Activated T-helper 1 cell treated with Interleukin-2 at 50 U/mL for 16 hours (primary cell): ENCODE data around the gene SLC25A28.
"Not testable (repeated sequence)": the region's sequence is repeated elsewhere in the genome, so short reads cannot be mapped to it uniquely, and the experiment has no call there.

Source experiments
- DNase-seq: peaks from one replicate; pipeline ENCODE4 v3.0.0-alpha.2; 2020; ENCODE audit warnings: low read depth

Gene SLC25A28

DNA sequence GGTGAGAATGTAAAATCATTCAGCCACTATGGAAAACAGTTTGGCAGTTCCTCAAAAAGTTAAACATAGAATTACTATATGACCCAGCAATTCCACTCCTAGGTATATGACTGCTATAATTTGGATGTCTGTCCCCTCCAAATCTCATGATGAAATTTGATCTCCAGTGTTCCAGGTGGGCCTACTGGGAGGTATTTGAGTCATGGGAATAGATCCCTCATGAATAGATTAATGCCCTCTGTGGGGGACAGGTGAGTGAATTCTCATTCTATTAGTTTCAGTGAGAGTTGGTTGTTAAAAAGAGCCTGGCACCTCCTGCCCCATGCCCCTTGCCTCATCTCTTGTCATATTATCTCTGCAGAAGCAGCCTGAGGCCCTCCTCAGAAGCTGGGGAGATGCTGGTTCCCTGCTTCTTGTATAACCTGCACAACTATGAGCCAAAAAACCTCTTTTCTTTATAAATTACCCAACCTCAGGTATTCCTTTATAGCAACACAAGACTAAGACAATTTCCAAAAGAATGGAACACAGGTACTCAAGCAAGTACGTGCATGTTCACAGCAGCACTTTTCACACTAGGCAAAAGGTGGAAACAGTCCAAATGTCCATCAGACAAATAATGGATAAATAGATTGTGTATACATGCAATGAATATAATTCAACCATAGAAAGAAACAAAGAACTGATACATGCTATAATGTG lies 8.8 kb upstream of the SLC25A28 start:
- DNase-seq = no peak

DNA sequence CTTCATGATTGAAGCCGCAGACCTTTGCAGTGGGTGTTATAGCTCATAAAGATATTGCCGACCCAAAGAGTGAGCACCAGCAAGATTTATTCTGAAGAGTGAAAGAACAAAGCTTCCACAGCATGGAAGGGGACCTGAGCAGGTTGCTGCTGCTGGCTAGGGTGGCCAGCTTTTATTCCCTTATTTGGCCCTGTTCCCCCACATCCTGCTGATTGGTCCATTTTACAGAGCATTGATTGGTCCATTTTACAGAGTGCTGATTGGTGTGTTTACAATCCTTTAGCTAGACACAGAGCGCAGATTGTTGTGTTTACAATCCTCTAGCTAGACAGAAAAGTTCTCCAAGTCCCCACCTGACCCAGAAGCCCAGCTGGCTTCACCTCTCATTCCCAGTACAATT lies 4.9 kb upstream of the SLC25A28 start:
- not testable (repeated sequence) for DNase-seq

DNA sequence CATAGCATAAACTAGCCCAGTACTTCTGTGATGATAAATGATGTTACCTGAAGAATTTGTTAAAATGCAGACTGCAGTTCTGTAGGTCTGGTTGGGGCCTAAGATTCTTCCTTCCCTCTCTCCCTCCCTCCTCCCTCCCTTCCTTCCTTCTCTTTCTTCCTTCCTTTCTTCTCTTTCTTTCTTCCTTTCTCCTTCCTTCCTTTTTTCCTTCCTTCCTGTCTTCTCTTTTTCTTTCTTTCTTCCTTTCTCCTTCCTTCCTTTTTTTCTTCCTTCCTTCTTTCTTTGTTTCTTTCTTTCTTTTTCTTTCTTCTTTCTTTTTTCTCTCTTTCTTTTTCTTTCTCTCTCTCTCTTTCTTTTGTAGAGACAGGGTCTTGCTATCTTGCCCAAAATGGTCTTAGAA lies 3.7 kb upstream of the SLC25A28 start:
- no peak for DNase-seq

DNA sequence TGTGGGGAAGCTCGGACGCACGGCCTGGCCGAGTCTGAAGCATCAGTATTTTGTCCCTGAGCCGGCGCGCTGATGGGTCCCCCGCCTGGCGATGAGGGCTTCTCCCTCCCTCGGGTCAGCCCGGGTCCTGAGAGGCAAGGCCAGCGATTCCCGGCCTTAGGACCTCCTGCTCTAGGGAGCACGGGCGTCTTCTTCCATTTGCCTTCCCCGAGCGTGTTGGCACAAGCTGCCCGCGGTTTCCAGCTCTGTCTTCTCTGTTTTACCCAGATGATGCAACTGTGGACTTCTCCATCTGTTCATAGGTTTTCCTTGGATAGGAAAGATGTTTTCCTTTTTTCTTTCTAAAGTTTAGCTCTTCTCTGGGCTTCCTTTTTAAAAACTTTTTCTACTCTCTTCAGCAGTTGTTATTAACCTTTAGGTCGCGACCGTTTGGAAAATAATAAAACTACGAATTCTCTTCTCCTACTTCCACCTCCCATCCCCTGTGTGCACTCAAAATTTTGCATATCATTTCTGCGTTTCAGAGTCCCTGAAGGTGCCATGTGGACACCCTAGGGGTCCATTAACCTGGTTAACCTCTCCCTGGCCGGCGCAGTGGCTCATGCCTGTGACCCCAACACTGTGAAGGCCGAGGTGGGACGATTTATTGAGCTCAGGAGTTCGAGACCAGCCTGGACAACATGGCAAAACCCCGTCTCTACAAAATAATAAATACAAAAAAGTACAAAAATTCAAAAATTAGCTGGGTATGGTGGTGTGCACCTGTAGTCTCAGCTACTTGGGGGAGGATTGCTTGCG lies 1.4 kb upstream of the SLC25A28 start:
- no peak for DNase-seq

DNA sequence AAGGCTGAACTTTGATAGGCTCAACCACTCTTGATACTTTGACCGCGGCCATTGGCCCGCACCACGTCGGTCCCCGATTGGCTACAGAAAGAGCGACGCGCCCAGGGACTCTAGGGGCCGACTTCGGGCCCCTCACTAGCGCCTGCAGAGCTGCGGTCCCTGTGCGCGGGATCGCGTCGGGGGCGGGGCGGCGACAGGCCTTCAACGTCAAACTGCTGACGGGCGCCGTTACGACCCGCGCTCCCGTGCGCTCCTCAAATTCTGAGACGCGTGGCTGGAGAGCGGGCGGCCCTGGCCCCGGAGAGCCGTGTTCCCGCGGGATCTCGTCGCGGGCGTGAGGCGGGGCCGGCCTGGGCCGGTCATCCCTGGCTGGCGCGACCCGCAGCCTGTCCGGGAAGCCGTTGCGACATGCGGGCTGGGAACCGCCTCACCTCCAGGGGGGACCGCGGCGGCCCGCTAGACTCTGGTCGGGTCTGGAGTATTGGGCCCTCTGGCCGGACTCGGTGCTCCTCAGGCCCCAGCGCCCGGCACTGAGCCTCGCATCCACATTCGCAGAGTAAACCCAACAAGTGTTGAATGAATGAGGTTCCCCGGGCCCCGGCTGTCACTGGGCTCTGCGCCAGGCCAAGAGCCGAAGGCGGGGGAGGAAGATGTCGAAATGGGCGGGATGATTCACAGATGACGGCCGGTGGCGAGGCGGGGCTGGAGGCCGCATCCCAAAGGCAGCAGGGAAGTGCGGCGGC lies 643 bp upstream of the SLC25A28 start:
- DNase-seq = peak; percentile 67

DNA sequence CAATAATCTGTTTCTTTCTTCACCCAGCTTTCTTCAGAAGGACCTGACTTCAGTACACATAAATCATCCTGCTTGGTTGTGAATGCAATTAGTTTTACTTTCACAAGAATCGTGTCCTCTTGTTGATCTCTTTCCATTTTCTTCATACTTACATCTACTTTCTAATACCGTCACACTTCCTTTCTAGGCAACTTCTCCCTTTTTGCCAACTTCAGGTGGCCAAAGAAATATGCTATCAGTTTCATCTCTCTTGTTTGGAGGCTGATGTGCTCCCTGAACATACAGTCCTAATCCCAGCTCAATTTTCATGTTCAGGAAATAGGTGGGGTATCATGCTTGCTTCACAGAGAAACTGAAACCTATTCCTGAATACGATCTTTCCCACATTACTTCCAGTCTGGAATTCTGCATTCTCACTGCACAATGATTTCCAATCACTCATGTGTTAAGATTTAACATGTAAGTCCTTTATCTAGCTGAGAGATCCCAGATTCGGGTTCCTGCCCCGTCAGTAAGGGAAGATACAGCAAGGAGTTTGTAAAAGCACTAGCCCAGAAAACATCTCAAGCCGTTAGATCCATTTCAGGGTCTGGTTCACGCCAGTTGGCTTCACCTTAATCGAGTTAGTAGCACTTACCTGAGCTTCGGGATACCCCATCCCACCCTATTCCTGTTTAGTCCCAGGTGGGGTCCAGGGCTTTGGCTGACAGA lies 994 bp downstream of the SLC25A28 start:
- DNase-seq = no peak

DNA sequence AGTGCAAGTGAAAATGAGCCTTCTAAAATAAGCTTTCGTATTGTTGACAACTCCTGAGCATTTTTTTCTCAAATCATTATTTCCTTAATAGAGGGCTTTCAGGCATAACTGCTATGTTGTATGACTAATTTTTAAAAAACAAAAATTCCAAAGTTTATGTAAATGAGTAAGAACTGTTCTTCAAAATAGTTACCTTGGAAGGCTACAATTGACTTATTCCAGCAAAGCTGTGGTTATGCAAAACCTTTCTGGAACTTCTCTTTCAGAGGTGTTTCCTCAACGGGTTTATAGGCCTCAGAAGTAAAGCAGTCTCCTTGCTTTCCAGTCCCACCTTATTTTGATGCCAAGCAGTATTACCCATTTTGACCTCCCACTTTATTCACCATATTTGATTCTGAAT lies 2.5 kb downstream of the SLC25A28 start:
- DNase-seq = no peak

DNA sequence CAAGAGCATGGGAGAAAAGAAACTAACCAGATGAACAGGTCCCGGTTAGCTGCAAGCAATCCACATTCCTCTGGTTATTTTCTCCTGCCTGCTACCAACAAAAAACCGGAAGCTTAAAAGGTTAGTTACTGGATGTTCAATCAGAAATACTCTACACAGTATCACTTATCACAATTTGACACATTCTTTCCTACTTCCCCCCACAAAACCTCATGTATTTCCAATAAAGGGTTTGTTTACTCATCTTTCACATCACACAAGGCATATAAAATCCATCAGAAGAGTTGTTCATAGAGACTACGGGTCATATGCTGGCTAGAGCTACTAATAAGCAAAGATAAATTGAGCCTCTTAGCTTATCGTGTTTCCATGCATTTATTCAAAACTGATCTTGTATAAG lies 4.8 kb downstream of the SLC25A28 start:
- no peak for DNase-seq

DNA sequence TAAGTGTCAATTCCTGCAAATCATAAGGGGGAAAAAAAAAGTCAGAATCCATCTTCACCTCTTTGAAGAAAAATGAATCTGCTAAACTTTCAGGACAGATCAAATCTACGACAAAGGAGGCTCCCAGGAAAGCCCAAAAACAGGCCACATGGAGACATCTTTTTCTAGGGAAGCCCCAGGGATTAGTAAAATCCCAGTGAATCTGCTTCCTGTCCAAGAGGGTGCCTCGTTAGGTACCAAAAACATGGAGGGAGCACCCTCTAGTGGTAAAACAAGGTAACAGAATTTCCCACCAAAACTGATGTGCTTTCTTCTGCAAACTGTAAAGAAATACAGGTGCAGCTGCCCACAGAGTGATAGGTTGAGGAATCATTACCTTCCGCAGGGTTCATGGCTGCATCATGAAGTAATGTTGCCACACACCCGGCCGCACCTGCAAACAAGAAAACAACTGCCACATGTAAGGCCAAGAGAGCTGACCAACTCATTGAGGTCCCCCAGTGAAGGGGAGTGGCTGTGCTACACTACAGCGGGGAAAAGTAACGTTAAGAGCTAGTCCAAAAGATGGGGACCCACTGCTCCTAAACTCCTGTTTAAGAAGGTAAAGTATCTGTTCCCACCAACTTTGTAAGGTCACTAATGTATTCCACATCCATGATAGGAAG lies 7.9 kb downstream of the SLC25A28 start:
- DNase-seq = no peak

DNA sequence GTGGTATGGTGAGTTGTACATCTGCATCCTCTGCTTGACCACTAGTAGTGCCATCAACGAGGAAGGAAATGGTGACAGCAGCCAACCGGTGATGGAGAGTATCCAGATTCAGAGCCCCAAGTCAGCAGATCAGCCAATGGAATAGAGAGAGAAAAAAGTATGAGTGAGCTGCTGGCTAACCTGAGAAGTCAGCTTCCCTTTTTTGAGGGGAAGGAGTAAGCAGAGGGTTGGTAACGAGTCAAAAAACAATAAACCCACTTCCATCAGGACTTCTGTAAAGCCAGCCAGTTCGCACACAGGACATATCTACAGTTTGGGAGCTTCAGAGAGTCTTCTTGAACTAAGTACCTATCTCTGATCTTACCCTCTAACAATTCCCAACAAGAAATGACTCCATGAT lies 8.9 kb downstream of the SLC25A28 start:
- no peak for DNase-seq

DNA sequence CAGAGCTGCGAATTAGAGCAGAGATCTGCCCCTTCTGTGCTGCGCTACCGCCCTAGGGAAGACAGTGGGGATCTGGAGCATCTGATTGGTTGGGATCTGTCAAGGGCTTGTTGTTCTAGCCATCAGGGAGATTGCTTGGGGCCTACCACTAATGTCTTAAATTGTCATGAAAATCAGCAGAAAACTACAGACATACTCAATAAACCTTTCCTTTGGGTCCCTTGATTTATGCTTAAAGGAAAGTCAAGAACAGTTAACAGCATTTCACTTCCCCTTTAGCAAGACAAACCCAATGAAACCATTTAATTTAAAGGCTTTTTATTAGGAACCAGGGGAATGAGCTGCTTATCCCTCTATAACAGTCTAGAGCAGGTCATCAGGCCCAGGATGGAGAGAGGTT lies 10.0 kb downstream of the SLC25A28 start:
- no peak for DNase-seq

DNA sequence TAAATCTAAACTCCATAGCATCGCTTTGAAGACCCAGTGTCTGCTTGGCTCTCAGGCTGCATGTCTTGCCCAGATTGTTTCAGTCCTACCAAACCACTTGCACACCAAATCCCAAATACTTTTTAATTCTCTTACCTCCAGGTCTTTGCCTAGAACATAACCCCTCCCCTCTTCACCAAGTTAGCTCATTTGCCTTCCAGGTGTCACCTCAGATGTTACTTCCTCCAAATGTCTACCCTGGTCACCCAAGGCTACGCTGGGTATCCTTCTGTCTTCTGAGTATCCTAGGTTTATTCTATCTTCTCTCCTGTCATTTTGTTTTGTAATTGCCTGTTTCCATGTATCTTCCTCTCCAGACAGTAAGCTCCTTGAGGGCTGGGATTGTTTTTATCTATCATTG lies 11.1 kb downstream of the SLC25A28 start:
- DNase-seq = no peak

DNA sequence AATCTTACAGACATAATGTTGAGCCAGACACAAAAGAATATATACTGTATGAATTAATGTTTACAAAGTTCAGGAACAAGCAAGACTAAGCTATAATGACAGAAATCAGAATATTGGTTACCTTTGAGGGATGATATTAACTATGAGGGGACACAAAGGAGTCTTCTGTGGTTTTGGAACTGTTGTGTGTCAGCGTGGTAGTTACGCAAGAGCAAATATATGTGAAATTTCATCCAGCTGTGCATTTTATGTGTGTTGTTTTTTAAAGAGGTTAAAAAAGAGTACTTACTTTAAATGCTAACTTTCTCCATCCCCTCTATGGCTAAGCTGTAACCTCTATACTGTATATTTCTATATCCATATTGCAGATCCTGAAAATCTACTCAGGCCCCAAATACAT lies 14.9 kb downstream of the SLC25A28 start:
- no peak for DNase-seq

DNA sequence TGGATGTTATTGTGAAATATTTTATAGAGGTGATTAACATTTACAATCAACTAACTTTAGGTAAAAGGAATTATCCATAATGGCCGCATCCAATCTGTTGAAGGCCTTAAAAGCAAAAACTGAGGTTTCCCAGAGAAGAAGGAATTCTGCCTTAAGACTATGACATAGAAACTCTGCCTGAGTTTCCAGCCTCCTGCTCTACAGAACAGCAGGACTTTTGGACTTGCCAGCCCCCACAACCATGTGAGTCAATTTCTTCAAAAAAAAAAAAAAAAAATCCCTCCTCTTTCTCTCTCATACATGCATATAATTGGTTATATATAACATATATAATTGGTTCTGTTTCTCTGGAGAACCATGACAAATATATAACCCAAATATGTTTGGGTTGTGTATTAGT lies 15.4 kb downstream of the SLC25A28 start:
- DNase-seq = no peak

DNA sequence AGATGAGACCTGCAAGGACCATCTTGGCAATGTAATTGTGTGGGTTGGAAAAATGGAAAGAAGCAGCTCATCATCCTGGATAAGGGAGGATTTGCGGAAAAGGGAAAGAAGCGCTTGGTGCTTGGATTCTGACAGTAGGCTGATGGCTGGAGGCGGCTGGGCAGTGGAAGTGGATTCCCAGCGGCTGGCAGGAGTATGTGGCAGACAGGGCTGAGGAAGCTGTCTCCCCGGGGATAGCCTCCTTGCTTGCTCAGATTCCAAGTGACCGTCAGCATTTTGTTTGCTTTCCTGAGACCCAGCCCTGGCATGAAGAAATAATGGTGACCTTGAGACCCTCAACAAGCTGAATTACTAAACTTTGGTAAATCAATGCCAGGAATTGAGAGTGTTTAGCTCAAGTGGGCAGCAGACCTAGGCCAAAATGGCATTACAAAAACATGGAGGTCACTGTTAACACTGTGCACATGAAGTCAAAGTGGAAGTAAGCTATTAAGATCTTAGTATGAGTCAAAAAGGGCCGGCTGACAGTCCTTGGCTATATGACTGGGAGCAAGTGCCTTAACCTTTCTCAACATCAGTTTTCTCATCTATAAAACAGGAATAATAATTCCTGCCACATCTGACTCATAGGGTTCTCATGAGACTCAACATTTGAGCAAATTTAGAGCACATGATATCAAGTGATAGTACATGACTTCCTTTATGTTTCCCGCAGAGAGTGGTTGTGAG lies 21.3 kb downstream of the SLC25A28 start:
- DNase-seq = no peak

DNA sequence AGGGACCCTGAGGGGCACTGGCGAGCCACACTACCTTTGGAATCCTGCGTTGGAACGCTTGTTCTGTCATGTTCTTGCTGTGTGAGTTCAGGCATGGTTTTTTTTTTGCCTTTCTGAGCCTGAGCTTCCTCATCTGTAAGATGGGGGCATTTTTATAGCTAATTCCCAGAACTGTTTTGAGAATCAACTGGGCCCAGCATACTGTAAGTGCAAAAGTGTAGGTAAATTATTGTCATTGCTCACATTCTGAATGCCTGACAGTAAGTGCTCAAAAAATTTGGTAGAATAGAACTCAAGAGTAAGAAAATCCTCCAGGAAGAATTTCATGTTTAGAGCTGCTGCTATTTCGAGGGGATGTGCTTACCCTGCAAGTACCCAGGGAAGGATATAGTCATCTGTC lies 22.2 kb downstream of the SLC25A28 start:
- DNase-seq = no peak

DNA sequence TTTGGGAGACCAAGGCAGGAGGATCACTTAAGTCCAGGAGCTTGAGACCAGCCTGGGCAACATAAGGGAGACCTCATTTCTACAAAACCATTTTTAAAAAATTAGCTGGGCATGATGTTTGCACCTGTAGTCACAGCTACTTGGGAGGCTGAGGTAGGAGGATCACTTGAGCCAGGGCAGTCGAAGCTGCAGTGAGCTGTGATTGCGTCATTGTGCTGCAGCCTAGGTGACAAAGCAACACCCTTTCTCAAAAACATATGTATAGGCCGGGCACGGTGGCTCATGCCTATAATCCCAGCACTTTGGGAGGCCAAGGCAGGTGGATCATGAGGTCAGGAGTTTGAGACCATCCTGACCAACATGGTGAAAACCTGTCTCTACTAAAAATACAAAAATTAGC lies 23.5 kb downstream of the SLC25A28 start:
- not testable (repeated sequence) for DNase-seq

DNA sequence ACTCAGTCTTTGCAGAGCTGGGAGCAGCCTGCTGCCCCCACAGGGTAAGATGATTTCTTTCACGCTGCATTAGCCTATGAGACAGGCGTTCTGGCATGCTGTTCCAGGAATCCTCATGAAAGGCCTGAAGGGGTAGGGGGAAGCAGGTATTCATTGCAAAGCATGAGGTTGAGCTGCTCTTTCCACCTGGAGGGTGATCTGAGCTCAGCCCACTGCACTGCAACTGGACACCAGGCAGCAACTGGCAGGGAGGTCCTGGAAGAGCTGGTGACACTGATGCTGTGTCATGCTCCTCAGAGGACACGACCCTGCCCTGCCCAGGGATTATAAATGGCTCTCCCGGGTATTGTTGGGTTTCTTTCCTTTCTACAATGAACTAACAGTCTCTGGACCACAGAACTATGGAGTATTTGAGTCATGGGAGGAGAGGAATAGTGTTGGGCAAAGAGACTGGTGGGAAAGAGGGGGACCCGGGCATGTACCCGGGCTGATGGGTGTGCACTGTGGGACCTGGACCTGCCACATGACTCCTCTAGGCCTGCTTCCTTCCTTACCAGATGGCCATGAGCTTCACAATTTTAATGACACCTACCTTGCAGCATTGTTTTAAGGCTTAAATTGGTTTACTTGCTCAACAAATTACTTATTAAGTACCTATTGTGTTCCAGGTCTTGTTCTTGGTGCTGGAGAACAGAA lies 24.3 kb downstream of the SLC25A28 start:
- no peak for DNase-seq

DNA sequence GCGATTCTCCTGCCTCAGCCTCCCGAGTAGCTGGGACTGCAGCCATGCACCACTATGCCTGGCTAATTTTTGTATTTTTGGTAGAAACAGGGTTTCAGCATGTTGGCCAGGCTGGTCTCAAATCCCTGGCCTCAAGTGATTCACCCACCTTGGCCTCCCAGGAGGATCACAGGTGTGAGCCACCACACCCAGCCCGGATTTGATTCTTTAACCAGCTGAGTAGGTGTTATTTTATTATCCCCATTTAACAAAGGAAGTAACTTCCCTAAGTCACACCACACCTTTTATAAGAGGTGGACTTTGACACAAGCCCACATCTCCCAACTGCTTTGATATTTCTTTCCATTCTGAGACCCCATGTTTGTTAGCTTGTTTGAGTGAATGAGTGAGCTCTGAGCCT lies 25.0 kb downstream of the SLC25A28 start:
- DNase-seq = no peak

DNA sequence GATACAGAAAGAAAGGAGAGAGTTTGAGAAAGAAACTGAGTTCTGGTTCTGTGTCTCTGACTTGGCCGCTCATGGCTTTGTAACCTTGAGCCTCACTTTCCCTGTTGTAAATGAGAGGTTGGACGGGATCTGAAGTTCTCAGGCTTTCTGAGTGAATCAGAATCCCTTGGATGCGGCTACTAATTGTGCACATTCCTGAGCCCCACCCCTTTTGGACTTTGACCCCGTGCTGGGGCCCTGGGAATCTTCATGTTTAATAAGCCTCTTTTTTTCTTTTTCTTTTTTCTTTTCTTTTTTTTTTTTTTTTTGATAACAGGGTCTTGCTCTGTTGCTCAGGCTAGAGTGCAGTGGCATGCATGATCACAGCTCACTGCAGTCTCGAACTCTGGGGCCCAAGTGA lies 26.9 kb downstream of the SLC25A28 start:
- no peak for DNase-seq

DNA sequence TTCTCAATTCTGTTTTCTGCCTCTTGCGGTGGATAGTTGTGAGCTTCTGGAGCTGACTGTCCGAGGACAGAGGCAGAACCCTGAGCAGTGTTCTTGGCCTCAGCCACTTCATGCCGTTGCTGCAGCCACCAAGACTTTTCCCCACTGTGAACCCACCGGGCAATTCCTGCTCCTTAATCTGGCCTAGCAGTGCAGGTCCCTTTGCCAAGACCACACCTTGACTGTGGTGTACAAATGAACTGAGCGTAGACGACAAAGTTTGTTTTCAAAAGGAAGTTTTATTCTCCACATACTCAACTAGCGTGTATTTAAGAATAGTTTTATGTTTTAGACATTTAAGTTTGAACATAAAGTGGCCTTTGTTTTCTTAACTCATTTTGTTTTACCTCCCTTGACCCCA lies 29.4 kb downstream of the SLC25A28 start:
- no peak for DNase-seq
